Fibroblast of lung (primary cell): Measurements from ENCODE around the gene IRX1.

Source experiments
- EZH2 ChIP-seq: IDR thresholded peaks from 2 replicates; pipeline ENCODE4 v1.5.1; 2012; ENCODE audit warnings: low read length, control low read depth, mild to moderate bottlenecking; ENCODE audit errors: missing control alignments
- TF ChIP-seq, protein P1 (sequence below), 2 donors: IDR thresholded peaks in 1 of 2; conservative IDR thresholded peaks in 1 of 2; 1 replicate in 1 of 2; 2 replicates in 1 of 2; pipeline ENCODE4 v1.5.1; 2011 to 2012; ENCODE audit warnings: low read length in 2 of 2, control low read depth in 1 of 2, inconsistent platforms in 1 of 2, low read depth in 1 of 2, mild to moderate bottlenecking in 1 of 2

- TF ChIP-seq EZH2 = no peak
- TF ChIP-seq, protein P1, sequence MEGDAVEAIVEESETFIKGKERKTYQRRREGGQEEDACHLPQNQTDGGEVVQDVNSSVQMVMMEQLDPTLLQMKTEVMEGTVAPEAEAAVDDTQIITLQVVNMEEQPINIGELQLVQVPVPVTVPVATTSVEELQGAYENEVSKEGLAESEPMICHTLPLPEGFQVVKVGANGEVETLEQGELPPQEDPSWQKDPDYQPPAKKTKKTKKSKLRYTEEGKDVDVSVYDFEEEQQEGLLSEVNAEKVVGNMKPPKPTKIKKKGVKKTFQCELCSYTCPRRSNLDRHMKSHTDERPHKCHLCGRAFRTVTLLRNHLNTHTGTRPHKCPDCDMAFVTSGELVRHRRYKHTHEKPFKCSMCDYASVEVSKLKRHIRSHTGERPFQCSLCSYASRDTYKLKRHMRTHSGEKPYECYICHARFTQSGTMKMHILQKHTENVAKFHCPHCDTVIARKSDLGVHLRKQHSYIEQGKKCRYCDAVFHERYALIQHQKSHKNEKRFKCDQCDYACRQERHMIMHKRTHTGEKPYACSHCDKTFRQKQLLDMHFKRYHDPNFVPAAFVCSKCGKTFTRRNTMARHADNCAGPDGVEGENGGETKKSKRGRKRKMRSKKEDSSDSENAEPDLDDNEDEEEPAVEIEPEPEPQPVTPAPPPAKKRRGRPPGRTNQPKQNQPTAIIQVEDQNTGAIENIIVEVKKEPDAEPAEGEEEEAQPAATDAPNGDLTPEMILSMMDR (conservative IDR thresholded peaks at IDR 0.05 in 1 of 2, IDR thresholded peaks at IDR 0.05 in 1 of 2; ENCODE audit: low read depth in 1 of 2, low read length in 2 of 2) = no peak
Measured at GRCh38 chr5:3650868-3651267, 55.2 kb downstream of the IRX1 start.
